Measurements from ENCODE around the gene SCN10A. TPM values are rescaled to one million over a fixed set of nuclear protein-coding genes. Genes with fewer than 3 reads are reported as not detected.

The SCN10A gene
- total RNA-seq, 1 experiment from 2014 or later: not detected

GRCh38 chr3:38853011-38853410 is 37.0 kb upstream of the SCN10A start (continued):
- no peak for TF ChIP-seq PRDM15 (CRISPR knock-in tag; IDR thresholded peaks at IDR 0.05)
- no peak for TF ChIP-seq SMAD4 (CRISPR knock-in tag; IDR thresholded peaks at IDR 0.05)

- TF ChIP-seq JAZF1 (CRISPR knock-in tag; IDR thresholded peaks at IDR 0.05) (no peak), EMX1 (CRISPR knock-in tag; IDR thresholded peaks at IDR 0.05) (no peak), FOXP4 (CRISPR knock-in tag; IDR thresholded peaks at IDR 0.05) (no peak), ZBTB43 (CRISPR knock-in tag; IDR thresholded peaks at IDR 0.05) (no peak), KAT7 (CRISPR knock-in tag; IDR thresholded peaks at IDR 0.05; ENCODE audit: borderline replicate concordance) (no peak)
- Mint-ChIP-seq H3K27me3 (ENCODE audit: low read depth) (no peaks in the 10 kb centered on the region; the same call in 1 of the 2 replicates), H3K27ac (no peak overlapping the region), H3K4me3 (no peak overlapping the region), H3K4me1 (no peaks in the 10 kb centered on the region), H3K9me3 (no peaks in the 10 kb centered on the region), H3K36me3 (no peaks in the 10 kb centered on the region)
- ChIA-PET CTCF (interaction anchor here (0.6 to 4.7 kb wide), 15 partner anchors 10 to 322 kb away, joined by 3 to 31 read pairs (median 3); no protein-coding TSS in a partner anchor), POLR2A (no interaction called here)
- DNase-seq (ENCODE audit: low spot score) (no peak), ATAC-seq (peak; percentile 86)
Observed at GRCh38 chr3:38843898-38844297, 27.9 kb upstream of the SCN10A start.

GRCh38 chr3:38842266-38842965 is 26.4 kb upstream of the SCN10A start:
- Mint-ChIP-seq H3K36me3 (no peaks in the 10 kb centered on the region), H3K4me1 (peaks cover 1% of the 10 kb centered on the region), H3K27me3 (ENCODE audit: low read depth) (peaks cover under 1% of the 10 kb centered on the region; the same call in 1 of the 2 replicates), H3K4me3 (no peak overlapping the region), H3K27ac (no peak overlapping the region), H3K9me3 (no peaks in the 10 kb centered on the region)
- DNase-seq (ENCODE audit: low spot score) (no peak), ATAC-seq (no peak)
- ChIA-PET CTCF (interaction anchor here (0.8 to 4.7 kb wide), 5 partner anchors 104 to 321 kb away, joined by 3 to 31 read pairs (median 5); no protein-coding TSS in a partner anchor), POLR2A (no interaction called here)
- TF ChIP-seq CREM (CRISPR knock-in tag; IDR thresholded peaks at IDR 0.05) (no peak), USF1 (CRISPR knock-in tag; IDR thresholded peaks at IDR 0.05) (no peak), ZNF138 (CRISPR knock-in tag; conservative IDR thresholded peaks at IDR 0.05) (no peak), PRDM15 (CRISPR knock-in tag; IDR thresholded peaks at IDR 0.05) (no peak), ELF4 (CRISPR knock-in tag; IDR thresholded peaks at IDR 0.05; ENCODE audit: low read depth) (no peak), ZNF219 (CRISPR knock-in tag; IDR thresholded peaks at IDR 0.05; ENCODE audit: borderline replicate concordance) (no peak), CREB1 (CRISPR knock-in tag; IDR thresholded peaks at IDR 0.05) (no peak), ZNF232 (CRISPR knock-in tag; IDR thresholded peaks at IDR 0.05) (no peak), ZNF416 (CRISPR knock-in tag; IDR thresholded peaks at IDR 0.05) (no peak), CTCF (IDR thresholded peaks at IDR 0.05) (no peak), SP1 (CRISPR knock-in tag; conservative IDR thresholded peaks at IDR 0.05) (no peak), SMAD3 (CRISPR knock-in tag; IDR thresholded peaks at IDR 0.05; ENCODE audit: borderline replicate concordance) (no peak)
